Prostate gland (tissue), 2 donors: ENCODE measurements around the gene FRMD5. TPM values are rescaled to one million over a fixed set of nuclear protein-coding genes. Genes with fewer than 3 reads are reported as not detected.
"Not testable (repeated sequence)": the region's sequence is repeated elsewhere in the genome, so short reads cannot be mapped to it uniquely, and the experiment has no call there.

Experiments
- DNase-seq: peaks from one replicate; pipeline ENCODE4 v3.0.0-alpha.2; 2019; ENCODE audit warnings: low spot score
- H3K27ac ChIP-seq, 2 donors: fragments of 200-600 bp; sonication (generic); 2 replicates each; pipeline ENCODE4 v1.5.1; 2017 to 2019
- H3K27me3 ChIP-seq: fragments of 200-600 bp; sonication (generic); replicated peaks from 2 replicates; pipeline ENCODE4 v1.5.1; 2019; ENCODE audit not compliant: insufficient read depth
- H3K36me3 ChIP-seq, 2 donors: fragments of 200-600 bp; sonication (generic); 1 replicate in 1 of 2; 2 replicates in 1 of 2; pipeline versions ENCODE4 v1.5.1 to v1.8.1; 2017 to 2019
- H3K4me1 ChIP-seq: fragments of 200-600 bp; sonication (generic); replicated peaks from 2 replicates; pipeline ENCODE4 v1.5.1; 2019
- H3K4me3 ChIP-seq, 2 donors: fragments of 200-600 bp; sonication (generic); 2 replicates each; pipeline ENCODE4 v1.5.1; 2017 to 2019
- H3K9me3 ChIP-seq: fragments of 200-600 bp; sonication (generic); 2 replicates; pipeline ENCODE4 v1.5.1; 2017
- CTCF ChIP-seq, 4 experiments: fragments of 200-600 bp in 2 of 4; fragments of 450-650 bp in 2 of 4; sonication (generic) in 2 of 4; IDR thresholded peaks; 1 replicate in 3 of 4; 2 replicates in 1 of 4; pipeline ENCODE4 v1.5.1; 2016 to 2019; ENCODE audit warnings: antibody characterized with exemption in 4 of 4, mild to moderate bottlenecking in 2 of 4, moderate library complexity in 2 of 4
- POLR2A ChIP-seq: fragments of 450-650 bp; IDR thresholded peaks from one replicate; pipeline ENCODE4 v1.6.1; 2016; ENCODE audit warnings: antibody characterized with exemption, mild to moderate bottlenecking
- POLR2AphosphoS5 ChIP-seq: sonication (generic); formaldehyde crosslinking; IDR thresholded peaks from one replicate; pipeline ENCODE4 v1.6.1; 2017; ENCODE audit warnings: antibody characterized with exemption
- WGBS: methylation state at CpG from one replicate; pipeline ENCODE4 v1.1.5; 2018; 5-methylcytosine and 5-hydroxymethylcytosine counted together
- intact Hi-C: fragments of 100-400 bp; cut with DNase I; formaldehyde crosslinking; loops from one replicate; pipeline ENCODE4 v1.14.2; 2022
- total RNA-seq, 2 donors: library from RNA; depleted of rRNA; stranded (reverse); fragments of >200 nt; gene quantifications; one replicate each; pipeline ENCODE4 v1.1.0, GENCODE V29; 2016

Gene FRMD5
- 1 to 10 TPM in 1 of 2 donors, under 1 TPM in 1; 0.36 to 8.1 TPM for total RNA-seq

GRCh38 chr15:44195151-44195740 is at the start of gene FRMD5:
FRMD5 (minus strand) TSS chr15:44195271.
- Histone ChIP-seq H3K27me3 (no peaks in the 10 kb centered on the region), H3K4me3 (peak within 1 kb of the TSS; percentile 35 to 71), H3K27ac (peak within 1 kb of the TSS in 1 of 2 donors; percentile 29), H3K9me3 (no peaks in the 10 kb centered on the region), H3K4me1 (no peaks in the 10 kb centered on the region), H3K36me3 (no peaks in the 10 kb centered on the region)
- peak; percentile 87 for TF ChIP-seq POLR2AphosphoS5
- peak in 2 of 4 experiments; percentile 59 to 67 for TF ChIP-seq CTCF (IDR thresholded peaks at IDR 0.05)
- peak; percentile 52 for TF ChIP-seq POLR2A
- peak; percentile 90 for DNase-seq
- WGBS, result under 1% methylated on average over 42 of the region's 43 CpGs
- intact Hi-C loops, result no loop called here

GRCh38 chr15:44243829-44244228 is 48.8 kb upstream of the FRMD5 start:
- intact Hi-C loops, result no loop called here
- 86% methylated on average over 3 of the region's 3 CpGs for WGBS
- DNase-seq, result no peak
- TF ChIP-seq POLR2AphosphoS5 (no peak), POLR2A (no peak), CTCF (IDR thresholded peaks at IDR 0.05) (no peak)
- no peak overlapping the region for H3K27ac ChIP-seq
- no peaks in the 10 kb centered on the region for H3K9me3 ChIP-seq
- no peak overlapping the region for H3K4me3 ChIP-seq
- H3K4me1 ChIP-seq, result no peaks in the 10 kb centered on the region
- no peaks in the 10 kb centered on the region for H3K36me3 ChIP-seq
- H3K27me3 ChIP-seq, result no peaks in the 10 kb centered on the region

DNA sequence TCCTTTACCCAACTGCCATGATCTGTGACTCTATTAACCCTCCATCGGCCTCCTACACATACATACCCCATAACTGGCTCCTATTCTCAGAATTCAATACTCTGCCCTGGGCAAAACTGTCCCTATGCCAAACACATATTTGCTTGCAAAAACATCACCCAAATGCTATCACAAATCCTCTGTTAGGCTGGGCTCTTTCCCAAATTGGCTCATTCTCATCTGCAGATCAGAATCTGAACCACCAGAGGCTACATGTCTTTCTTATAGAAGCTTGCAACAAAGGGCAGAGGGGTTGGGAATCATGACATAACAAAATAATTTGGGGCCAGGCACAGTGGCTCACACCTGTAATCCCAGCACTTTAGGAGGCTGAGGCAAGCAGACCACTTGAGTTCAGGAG is 48.1 kb upstream of the FRMD5 start:
- DNase-seq, result no peak
- H3K9me3 ChIP-seq, result no peaks in the 10 kb centered on the region
- no peaks in the 10 kb centered on the region for H3K36me3 ChIP-seq
- no peaks in the 10 kb centered on the region for H3K4me1 ChIP-seq
- WGBS, result 37% methylated on average over 1 of the region's 1 CpG
- TF ChIP-seq POLR2AphosphoS5, result no peak
- TF ChIP-seq CTCF (IDR thresholded peaks at IDR 0.05), result no peak
- TF ChIP-seq POLR2A, result no peak
- intact Hi-C loops, result no loop called here
- H3K4me3 ChIP-seq, result no peak overlapping the region
- no peak overlapping the region for H3K27ac ChIP-seq
- no peaks in the 10 kb centered on the region for H3K27me3 ChIP-seq

DNA sequence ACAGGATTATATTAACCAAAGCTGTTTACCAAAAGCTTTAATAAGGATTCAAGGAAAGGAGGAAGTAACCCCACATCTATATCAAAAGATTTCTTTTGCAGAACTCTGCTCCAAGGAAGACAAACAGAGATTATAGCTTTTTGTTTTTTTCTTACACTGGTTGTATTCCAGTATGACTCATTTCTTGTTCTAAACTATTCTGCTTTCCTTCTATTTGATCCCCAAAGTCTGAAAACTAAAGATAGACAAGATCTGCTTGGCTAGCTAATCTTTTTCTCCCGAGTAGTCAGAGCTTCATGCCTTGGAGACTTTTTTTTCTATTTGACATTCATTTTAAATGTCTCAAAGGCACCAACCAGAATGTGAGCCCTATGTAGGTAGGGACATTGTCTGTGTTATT is 36.8 kb upstream of the FRMD5 start:
- H3K9me3 ChIP-seq, result no peaks in the 10 kb centered on the region
- no peak for DNase-seq
- TF ChIP-seq POLR2A (no peak), POLR2AphosphoS5 (no peak), CTCF (IDR thresholded peaks at IDR 0.05) (no peak)
- no peaks in the 10 kb centered on the region for H3K4me1 ChIP-seq
- H3K27ac ChIP-seq, result no peak overlapping the region
- no peaks in the 10 kb centered on the region for H3K36me3 ChIP-seq
- intact Hi-C loops, result no loop called here
- 10% methylated on average over 1 of the region's 1 CpG for WGBS
- H3K27me3 ChIP-seq, result no peaks in the 10 kb centered on the region
- H3K4me3 ChIP-seq, result no peak overlapping the region

- H3K27ac ChIP-seq, H3K4me1 ChIP-seq, H3K9me3 ChIP-seq, H3K27me3 ChIP-seq, H3K36me3 ChIP-seq, DNase-seq, intact Hi-C loops, H3K4me3 ChIP-seq: not testable (repeated sequence)
- WGBS, result 74% methylated on average over 4 of the region's 4 CpGs
These were observed 34.2 kb upstream of the FRMD5 start for GRCh38 chr15:44229301-44229700.
